ENCODE measurements around the gene GLCCI1.
A peak's percentile ranks its signal among the peaks of the same experiment; 100 is the strongest.

The GLCCI1 gene

GRCh38 chr7:7964250-7964649 is 4.3 kb upstream of the GLCCI1 start:
- DNase-seq (ENCODE audit: low read depth) = no peak

- DNase-seq (ENCODE audit: low read depth) = no peak
Observed at GRCh38 chr7:7964691-7965090, 3.9 kb upstream of the GLCCI1 start.

GRCh38 chr7:7965301-7965700 is 3.3 kb upstream of the GLCCI1 start:
- DNase-seq (ENCODE audit: low read depth) = no peak

GRCh38 chr7:7966141-7966734 is 2.4 kb upstream of the GLCCI1 start:
- no peak for DNase-seq (ENCODE audit: low read depth)

- no peak for DNase-seq (ENCODE audit: low read depth)
Observed at GRCh38 chr7:7967886-7968543, 581 bp upstream of the GLCCI1 start.

- DNase-seq (ENCODE audit: low read depth) = peak; percentile 35
Observed at GRCh38 chr7:7969306-7970236, 975 bp downstream of the GLCCI1 start.

GRCh38 chr7:7970237-7970530 is 1.6 kb downstream of the GLCCI1 start:
- DNase-seq (ENCODE audit: low read depth) = no peak

- DNase-seq (ENCODE audit: low read depth) = no peak
Observed at GRCh38 chr7:7970531-7971307, 2.1 kb downstream of the GLCCI1 start.

- no peak for DNase-seq (ENCODE audit: low read depth)
Observed at GRCh38 chr7:7971308-7972040, 2.9 kb downstream of the GLCCI1 start.

GRCh38 chr7:7972128-7972527 is 3.5 kb downstream of the GLCCI1 start:
- DNase-seq (ENCODE audit: low read depth) = no peak

- DNase-seq (ENCODE audit: low read depth) = no peak
Observed at GRCh38 chr7:7972922-7973594, 4.5 kb downstream of the GLCCI1 start.

- no peak for DNase-seq (ENCODE audit: low read depth)
Observed at GRCh38 chr7:7976677-7977076, 8.1 kb downstream of the GLCCI1 start.

GRCh38 chr7:7977774-7978173 is 9.2 kb downstream of the GLCCI1 start:
- no peak for DNase-seq (ENCODE audit: low read depth)

GRCh38 chr7:7978860-7979259 is 10.3 kb downstream of the GLCCI1 start:
- no peak for DNase-seq (ENCODE audit: low read depth)

- no peak for DNase-seq (ENCODE audit: low read depth)
Observed at GRCh38 chr7:7979558-7979957, 11.0 kb downstream of the GLCCI1 start.

GRCh38 chr7:7980134-7980533 is 11.5 kb downstream of the GLCCI1 start:
- DNase-seq (ENCODE audit: low read depth) = no peak

- no peak for DNase-seq (ENCODE audit: low read depth)
Observed at GRCh38 chr7:7982904-7983303, 14.3 kb downstream of the GLCCI1 start.

GRCh38 chr7:7984424-7984823 is 15.8 kb downstream of the GLCCI1 start:
- no peak for DNase-seq (ENCODE audit: low read depth)

- DNase-seq (ENCODE audit: low read depth) = no peak
Observed at GRCh38 chr7:7988706-7989105, 20.1 kb downstream of the GLCCI1 start.

- DNase-seq (ENCODE audit: low read depth) = no peak
Observed at GRCh38 chr7:7989133-7989532, 20.5 kb downstream of the GLCCI1 start.
